DND-41 (cell line): ENCODE results near the gene EIF4E.
"Not testable (repeated sequence)": the region's sequence is repeated elsewhere in the genome, so short reads cannot be mapped to it uniquely, and the experiment has no call there.

Experiments used
- ATAC-seq: fragments of 200-7000 bp; cut with Tn5 transposase; 3 replicates; pipeline ENCODE4 v1.9.1; 2021; ENCODE audit warnings: low read depth; ENCODE audit not compliant: insufficient read depth
- DNase-seq: peaks from one replicate; pipeline ENCODE4 v3.0.0-alpha.2; 2020
- H2AFZ ChIP-seq: 2 replicates; pipeline ENCODE4 v1.6.0; 2012; ENCODE audit warnings: low read depth, low read length
- H3K27ac ChIP-seq: 2 replicates; pipeline ENCODE4 v1.5.1; 2012; ENCODE audit warnings: low read length, inconsistent platforms
- H3K27me3 ChIP-seq: fragments of 200-600 bp; sonication (generic); 2 replicates; pipeline ENCODE4 v1.6.0; 2012; ENCODE audit warnings: low read length, mild to moderate bottlenecking, inconsistent platforms; ENCODE audit not compliant: insufficient read depth, poor library complexity
- H3K36me3 ChIP-seq: 2 replicates; pipeline ENCODE4 v1.5.1; 2012; ENCODE audit warnings: low read length, inconsistent platforms; ENCODE audit not compliant: insufficient read depth
- H3K4me1 ChIP-seq: 2 replicates; pipeline ENCODE4 v1.5.1; 2012; ENCODE audit warnings: mild to moderate bottlenecking, low read length; ENCODE audit not compliant: insufficient read depth
- H3K4me2 ChIP-seq: 2 replicates; pipeline ENCODE4 v1.6.0; 2012; ENCODE audit warnings: mild to moderate bottlenecking, moderate library complexity, low read length, inconsistent platforms; ENCODE audit not compliant: insufficient read depth
- H3K4me3 ChIP-seq, 2 experiments: fragments of 200-600 bp in 1 of 2; shearing (Covaris generic) in 1 of 2; 2 replicates each; pipeline ENCODE4 v1.5.1; 2012 to 2016; ENCODE audit warnings: inconsistent platforms in 2 of 2, low read length in 2 of 2, mild to moderate bottlenecking in 2 of 2, low read depth in 1 of 2, moderate library complexity in 1 of 2
- H3K79me2 ChIP-seq: 2 replicates; pipeline ENCODE4 v1.6.0; 2012; ENCODE audit warnings: low read length, inconsistent platforms; ENCODE audit not compliant: insufficient read depth
- H3K9ac ChIP-seq: 2 replicates; pipeline ENCODE4 v1.6.0; 2012; ENCODE audit warnings: low read depth, mild to moderate bottlenecking, inconsistent platforms, low read length, moderate library complexity
- H3K9me3 ChIP-seq: 2 replicates; pipeline ENCODE4 v1.5.1; 2012; ENCODE audit warnings: low read length, moderate library complexity, mild to moderate bottlenecking, inconsistent platforms; ENCODE audit not compliant: insufficient read depth, severe bottlenecking
- H4K20me1 ChIP-seq: 2 replicates; pipeline ENCODE4 v1.6.0; 2012; ENCODE audit warnings: low read length; ENCODE audit not compliant: insufficient read depth
- CTCF ChIP-seq: IDR thresholded peaks from 2 replicates; pipeline ENCODE4 v1.5.1; 2012; ENCODE audit warnings: borderline replicate concordance, low read length, moderate library complexity, mild to moderate bottlenecking; ENCODE audit not compliant: poor library complexity, severe bottlenecking; ENCODE audit errors: extremely low read depth
- EZH2 ChIP-seq: IDR thresholded peaks from 3 replicates; pipeline ENCODE4 v1.6.1; 2012; ENCODE audit warnings: borderline replicate concordance, low read depth, mild to moderate bottlenecking, moderate library complexity, low read length, inconsistent platforms; ENCODE audit not compliant: severe bottlenecking

Gene EIF4E

GRCh38 chr4:98879515-98879914 is 49.4 kb downstream of the EIF4E start:
- H3K9ac ChIP-seq = no peak overlapping the region
- no peak overlapping the region for H2AFZ ChIP-seq
- H3K27me3 ChIP-seq = no peaks in the 10 kb centered on the region
- DNase-seq = no peak
- peaks cover 3% of the 10 kb centered on the region; the same call in 1 of the 2 replicates for H3K79me2 ChIP-seq
- H4K20me1 ChIP-seq = no peaks in the 10 kb centered on the region
- H3K36me3 ChIP-seq = peaks cover 61% of the 10 kb centered on the region
- ATAC-seq = no peak
- H3K4me1 ChIP-seq = no peaks in the 10 kb centered on the region
- no peak for TF ChIP-seq EZH2
- no peak for TF ChIP-seq CTCF
- no peaks in the 10 kb centered on the region for H3K9me3 ChIP-seq
- H3K27ac ChIP-seq = no peak overlapping the region
- no peak overlapping the region for H3K4me2 ChIP-seq
- no peak overlapping the region for H3K4me3 ChIP-seq

GRCh38 chr4:98873059-98873458 is 55.9 kb downstream of the EIF4E start:
- DNase-seq (no peak), ATAC-seq (no peak)
- H3K27ac ChIP-seq = no peak overlapping the region
- H3K4me3 ChIP-seq = no peak overlapping the region
- no peak for TF ChIP-seq EZH2
- TF ChIP-seq CTCF = no peak
- peaks cover 14% of the 10 kb centered on the region; the same call in 1 of the 2 replicates for H3K36me3 ChIP-seq
- no peak overlapping the region for H2AFZ ChIP-seq
- H3K9ac ChIP-seq = no peak overlapping the region
- H3K27me3 ChIP-seq = no peaks in the 10 kb centered on the region
- no peak overlapping the region for H3K4me2 ChIP-seq
- H3K79me2 ChIP-seq = no peaks in the 10 kb centered on the region
- H4K20me1 ChIP-seq = no peaks in the 10 kb centered on the region
- H3K4me1 ChIP-seq = no peaks in the 10 kb centered on the region
- no peaks in the 10 kb centered on the region for H3K9me3 ChIP-seq

- not testable (repeated sequence) for ATAC-seq, H3K4me2 ChIP-seq, H3K9me3 ChIP-seq, H3K27me3 ChIP-seq, H2AFZ ChIP-seq, H3K79me2 ChIP-seq, H4K20me1 ChIP-seq, H3K36me3 ChIP-seq, H3K4me3 ChIP-seq, DNase-seq, H3K9ac ChIP-seq, H3K27ac ChIP-seq, H3K4me1 ChIP-seq
These were observed 56.6 kb downstream of the EIF4E start for GRCh38 chr4:98872120-98872906.

GRCh38 chr4:98867648-98868047 is 61.3 kb downstream of the EIF4E start:
- H3K9me3 ChIP-seq = no peaks in the 10 kb centered on the region
- DNase-seq (no peak), ATAC-seq (no peak)
- no peaks in the 10 kb centered on the region for H3K79me2 ChIP-seq
- no peak overlapping the region for H3K9ac ChIP-seq
- no peak overlapping the region for H3K27ac ChIP-seq
- TF ChIP-seq CTCF (no peak), EZH2 (no peak)
- no peaks in the 10 kb centered on the region for H4K20me1 ChIP-seq
- H3K4me3 ChIP-seq = no peak overlapping the region
- no peaks in the 10 kb centered on the region for H3K4me1 ChIP-seq
- H2AFZ ChIP-seq = no peak overlapping the region
- H3K4me2 ChIP-seq = no peak overlapping the region
- no peaks in the 10 kb centered on the region for H3K36me3 ChIP-seq
- H3K27me3 ChIP-seq = no peaks in the 10 kb centered on the region
